GM19193 (cell line): ENCODE results near the gene IQSEC1.

ENCODE experiments used
- POLR2A ChIP-seq: IDR thresholded peaks from 4 replicates; pipeline ENCODE4 v1.6.1; 2011; ENCODE audit not compliant: insufficient read depth, insufficient read length; ENCODE audit errors: extremely low read depth

Gene IQSEC1

DNA sequence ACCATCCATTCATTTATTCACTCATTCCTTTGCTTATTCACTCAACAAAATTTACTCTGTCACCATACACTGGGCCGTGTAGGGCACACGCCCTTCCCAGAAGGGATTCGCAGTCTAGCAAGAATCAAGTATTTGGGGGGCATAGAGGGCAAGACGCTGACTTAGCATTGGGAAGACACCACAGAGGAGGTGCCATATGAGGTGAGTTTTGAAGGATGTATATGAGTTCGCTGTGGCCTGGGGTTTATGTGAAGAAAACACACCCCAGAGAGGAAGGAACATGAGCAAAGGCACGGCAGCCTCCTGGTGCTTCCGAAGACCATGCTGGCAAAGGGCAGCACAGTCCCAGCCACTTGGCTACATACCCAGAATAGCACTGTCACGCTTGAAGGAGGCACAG lies 23.1 kb upstream of the IQSEC1 start:
- TF ChIP-seq POLR2A, result no peak

DNA sequence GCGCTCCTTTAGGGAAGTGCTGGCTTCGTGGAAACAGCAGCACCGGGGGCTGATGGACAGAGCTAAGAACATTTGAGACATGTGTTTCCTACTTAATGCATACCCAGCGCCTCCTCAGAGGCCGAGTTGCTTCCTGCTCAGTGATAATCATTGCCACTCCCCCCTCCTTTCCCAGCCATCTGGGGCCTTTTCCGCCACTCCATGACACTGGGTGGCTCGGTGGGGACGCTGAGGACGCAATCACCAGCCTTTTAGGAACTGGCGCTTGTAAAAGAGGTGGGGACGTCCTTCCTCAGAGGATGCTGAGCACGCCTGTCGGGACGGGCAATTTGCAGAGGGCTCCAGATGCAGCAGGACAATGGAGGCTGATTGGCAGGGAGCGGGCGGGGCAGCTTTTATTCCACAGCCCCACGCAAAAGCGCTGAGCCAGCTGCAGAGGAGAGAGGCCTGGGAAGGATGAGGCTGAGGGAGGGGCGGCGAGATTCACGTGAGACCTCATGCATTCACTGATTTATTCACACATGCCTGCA lies 22.2 kb upstream of the IQSEC1 start:
- TF ChIP-seq POLR2A, result no peak

DNA sequence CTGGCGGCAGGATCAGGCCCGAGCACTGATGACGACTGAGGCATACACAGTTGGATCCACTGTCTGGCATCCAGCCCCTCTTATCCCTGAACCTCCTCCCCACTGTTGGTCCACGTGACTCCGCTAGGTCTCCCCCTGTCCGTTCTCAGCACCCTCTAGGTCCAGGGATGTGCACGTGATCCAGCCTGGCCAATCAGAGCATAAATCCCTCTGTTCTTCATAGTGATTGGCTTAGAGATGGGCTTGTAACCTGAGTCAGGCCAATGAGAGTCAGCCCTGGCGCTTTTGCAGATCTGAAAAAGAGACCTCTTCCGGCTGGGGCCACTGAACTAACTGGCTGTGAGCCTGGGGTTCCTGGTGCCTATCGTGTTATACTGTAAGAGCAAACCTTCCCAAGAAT lies 20.5 kb upstream of the IQSEC1 start:
- TF ChIP-seq POLR2A, result no peak

DNA sequence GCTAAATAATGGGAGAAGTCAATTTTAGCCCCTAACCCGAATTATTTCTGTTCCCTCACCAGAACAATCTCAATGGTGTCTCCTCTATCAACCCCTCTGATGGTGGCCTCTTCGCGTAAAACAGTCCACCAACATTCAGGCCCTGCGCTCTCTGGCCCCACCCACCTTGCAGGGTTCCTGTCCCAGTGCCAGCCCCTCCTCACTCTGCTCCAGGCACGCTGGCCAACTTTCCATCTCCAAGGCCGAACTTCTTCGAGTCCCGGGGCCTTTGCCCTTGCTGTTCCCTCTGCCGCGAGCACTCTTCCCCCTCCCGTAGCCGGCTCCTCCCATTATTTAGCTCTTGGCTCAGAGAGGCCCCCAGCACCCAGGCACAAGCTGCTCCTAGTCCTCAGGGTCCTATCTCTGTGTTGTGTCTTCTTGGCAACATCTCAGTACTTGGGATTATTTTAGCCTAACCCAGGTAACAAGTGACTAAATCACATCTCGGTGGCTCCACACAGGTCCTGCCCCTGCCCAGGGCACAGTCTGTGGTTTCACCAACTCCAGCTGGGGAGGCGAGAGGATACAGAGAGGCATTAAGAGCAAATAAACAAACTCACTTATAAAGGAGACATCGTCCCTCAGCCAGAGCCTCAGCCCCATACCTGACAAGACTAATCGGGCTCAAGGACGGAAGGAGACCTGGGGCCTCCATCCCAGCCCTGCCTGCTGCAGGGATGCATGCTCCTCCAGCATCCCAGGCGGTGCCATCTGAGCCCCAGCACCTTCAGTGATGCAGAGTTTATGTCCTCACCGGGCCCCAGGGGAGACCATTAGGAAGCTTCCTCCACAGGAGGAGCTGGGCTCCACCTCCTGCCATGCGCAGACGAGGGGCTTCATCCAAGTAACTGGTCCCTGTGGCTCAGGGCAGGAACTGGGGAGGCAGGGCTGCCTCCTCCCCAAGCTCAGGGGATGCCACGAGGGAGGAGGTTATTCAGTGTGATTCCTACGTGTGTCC lies 19.7 kb upstream of the IQSEC1 start:
- no peak for TF ChIP-seq POLR2A

DNA sequence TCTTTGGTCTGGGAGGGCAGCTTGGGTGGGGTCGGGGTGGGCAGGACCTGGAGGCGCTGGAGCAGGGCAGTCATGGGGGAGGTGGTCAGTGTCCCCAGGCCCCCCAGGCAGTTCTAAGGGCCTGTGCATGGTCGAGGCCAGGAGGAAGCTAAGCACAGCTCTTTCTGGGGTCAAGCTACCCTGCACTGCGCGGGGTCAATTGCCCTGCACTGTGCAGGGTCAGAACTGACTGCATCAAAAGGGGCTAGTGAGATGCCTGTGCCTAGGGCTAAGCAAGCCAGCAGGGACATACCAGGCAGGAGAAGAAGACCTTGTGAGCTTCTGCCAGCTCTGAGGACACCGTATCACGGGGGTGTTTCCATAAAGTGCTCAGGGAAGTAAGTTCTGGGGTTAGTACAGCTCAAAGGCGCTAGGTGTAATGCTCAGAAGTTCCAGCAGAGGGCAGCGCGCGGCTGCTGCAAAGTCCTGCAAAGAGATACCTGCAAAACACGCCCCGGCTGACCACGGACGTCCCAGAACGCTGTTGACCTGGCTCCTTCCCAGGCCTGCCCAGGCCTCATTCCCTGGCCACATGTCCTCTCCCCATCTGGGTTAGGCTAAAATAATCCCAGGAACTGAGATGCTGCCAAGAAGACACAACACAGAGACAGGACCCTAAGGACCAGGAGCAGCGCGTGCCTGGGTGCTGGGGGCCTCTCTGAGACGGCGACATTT lies 18.8 kb upstream of the IQSEC1 start:
- TF ChIP-seq POLR2A, result no peak

DNA sequence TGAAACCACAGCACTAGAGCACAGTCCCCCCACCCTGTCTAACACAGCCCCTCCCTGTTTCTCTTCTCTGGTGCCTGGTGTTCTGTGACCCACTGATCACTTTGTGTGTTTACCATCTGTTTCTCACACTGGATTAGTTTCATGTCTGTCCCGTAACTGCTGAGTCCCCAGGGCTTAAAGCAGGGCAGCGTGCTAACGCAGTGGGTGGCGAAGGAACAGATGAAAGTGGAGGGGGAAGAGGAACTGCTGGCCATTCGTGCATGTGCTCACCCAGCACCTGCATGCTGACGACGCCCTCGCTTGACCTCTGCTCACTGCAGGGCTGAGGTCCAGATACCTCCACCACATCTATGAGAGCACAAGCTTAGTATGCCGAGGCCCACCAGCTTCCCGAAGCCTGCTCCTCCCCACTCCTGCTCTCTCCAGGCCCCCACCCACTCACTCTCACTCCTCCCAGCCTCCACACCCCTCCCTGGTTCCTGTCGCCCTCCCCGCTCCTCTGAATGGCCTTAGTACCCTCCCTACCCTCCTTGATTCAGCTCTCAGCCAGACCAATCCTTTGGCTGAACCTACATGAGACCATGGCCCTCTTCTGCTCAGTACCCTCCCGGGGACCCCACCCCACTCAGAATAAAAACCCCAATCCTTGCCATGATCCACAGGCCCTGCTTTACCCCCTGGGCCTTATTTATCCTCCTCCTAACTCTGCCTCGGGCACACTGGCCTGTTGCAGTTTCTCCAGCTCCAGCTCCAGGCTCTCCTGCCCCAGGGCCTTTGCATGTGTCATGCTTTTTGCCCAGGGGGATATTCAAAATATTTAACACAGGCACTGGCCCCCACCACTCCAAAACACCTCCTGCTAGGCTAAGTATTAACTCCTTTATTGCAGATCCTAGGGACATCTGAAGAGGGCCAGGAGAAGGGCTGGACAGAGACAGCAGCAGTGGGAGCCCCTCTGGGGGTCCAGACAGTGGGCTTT lies 15.1 kb upstream of the IQSEC1 start:
- no peak for TF ChIP-seq POLR2A

DNA sequence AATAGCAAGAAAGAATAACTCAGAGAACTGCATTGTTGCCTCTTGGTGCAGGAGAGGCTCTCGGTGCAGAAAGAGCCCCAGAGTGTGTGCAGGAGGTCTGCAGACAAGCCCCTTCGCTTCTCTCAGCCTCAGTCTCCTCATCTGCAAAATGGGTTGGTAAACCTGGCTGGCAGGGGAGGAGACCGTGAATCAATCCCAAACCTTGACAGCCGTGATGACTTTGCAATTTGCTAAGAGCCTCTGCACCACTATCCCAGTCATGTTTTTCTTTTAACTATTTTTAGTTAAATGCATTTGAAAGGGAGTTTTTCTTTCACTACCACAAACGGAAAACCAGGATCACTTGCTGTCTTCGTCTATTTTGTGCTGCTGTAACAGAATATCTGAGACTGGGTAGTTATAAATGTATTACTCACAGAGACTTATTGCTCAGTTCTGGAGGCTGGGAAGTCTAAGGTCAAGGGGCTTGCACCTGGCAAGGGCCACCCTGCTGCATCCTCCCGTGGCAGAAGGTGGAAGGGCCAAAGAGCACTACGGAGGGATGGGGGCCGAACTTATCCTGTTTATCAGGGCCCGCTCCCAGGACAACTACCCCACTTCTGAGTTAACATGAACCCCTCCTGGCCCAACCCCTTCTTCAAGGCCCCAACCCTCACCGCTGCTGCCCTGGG lies 14.2 kb upstream of the IQSEC1 start:
- no peak for TF ChIP-seq POLR2A

DNA sequence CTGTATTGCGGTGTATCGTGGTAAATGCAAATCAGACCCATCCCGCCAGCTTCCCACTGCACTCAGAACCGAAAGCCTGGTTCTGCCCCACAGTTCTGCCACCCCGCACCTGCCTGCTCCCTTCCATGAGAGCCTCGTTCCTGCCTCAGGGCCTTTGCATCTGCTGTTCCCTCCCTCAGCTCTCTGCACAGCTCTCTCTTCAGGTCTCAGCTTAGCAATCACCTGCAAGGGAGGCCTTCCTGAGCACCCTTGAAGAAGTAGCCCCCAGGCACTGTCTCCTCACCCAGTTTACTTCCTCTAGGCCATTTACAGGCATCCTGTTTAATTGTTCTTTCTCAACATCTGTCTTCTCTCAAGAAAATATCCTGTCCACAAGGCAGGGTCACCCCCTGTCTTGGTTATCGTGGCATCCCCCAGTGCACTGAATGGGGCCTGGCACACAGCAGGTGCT lies 13.3 kb upstream of the IQSEC1 start:
- TF ChIP-seq POLR2A, result no peak

DNA sequence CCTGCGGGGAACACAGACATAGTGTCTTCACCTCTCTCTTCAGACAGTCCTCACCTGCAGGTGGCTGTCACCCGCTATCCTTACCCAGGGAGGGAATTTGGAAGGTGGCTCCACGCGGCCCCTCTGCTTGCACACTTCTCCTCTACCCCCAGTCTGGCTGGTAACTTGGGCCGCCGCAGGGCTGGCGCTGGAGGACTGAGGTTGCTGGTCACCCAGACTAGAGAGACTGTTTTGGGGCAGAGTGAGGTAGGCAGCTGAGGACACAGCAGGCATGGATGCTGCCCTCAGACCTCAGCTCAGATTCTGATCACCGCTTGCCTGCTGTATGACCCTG lies 12.6 kb upstream of the IQSEC1 start:
- TF ChIP-seq POLR2A, result no peak

DNA sequence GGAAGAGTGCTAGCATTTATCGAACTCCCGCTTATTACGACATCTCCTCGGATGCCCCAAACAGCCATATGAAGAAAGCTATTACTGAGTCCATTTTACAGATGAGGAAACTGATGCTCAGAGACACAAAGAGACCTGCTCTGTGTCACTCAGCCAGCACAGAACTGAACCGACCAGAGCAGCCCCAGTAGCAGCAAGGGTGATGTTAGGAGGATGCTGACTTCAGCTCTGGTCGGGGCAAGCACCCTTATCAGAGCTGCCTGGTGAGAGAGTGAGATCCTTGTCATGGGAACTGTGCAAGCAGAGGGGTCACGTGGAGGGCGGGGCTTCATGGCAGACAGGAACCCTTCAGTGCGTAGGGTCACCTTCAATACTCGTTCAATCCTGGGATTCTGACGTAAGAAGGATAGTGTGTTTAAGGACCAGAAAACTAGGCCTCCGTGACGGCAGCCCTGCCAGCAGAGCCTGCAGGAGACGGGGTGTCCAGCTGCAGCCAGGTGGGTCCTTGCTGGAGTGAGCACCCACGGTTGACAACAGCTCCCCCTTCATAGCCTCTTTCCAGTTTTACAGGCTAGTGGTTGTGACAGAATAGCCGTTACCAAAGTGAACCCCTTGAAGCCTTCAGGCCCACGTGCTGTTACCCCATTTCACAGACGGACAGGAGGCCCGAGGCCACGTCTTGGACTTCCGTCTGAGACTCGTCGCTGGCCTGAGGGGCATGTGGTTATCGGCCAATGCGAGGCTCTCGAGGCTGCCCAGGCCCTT lies 12.0 kb upstream of the IQSEC1 start:
- TF ChIP-seq POLR2A, result no peak

DNA sequence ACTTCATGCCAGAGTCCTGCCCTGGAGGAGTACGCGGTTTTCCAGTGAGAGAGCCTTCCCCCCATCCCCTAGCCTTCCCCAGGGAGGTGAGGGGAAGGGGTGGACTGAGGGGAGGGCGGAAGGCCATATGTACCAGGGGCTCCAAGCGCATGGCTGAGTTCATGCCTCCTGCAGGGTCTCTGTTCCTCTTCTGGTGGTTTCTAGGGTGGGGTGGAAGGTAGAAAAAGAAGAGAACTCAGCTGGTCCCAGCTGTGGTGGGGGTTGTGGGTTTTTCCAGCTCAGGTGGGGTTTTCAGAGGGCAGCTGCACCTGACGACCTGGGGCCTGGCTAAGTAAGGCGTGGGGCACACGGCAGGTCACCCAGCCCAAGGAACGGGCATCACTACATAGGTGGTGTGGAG lies 10.7 kb upstream of the IQSEC1 start:
- no peak for TF ChIP-seq POLR2A

DNA sequence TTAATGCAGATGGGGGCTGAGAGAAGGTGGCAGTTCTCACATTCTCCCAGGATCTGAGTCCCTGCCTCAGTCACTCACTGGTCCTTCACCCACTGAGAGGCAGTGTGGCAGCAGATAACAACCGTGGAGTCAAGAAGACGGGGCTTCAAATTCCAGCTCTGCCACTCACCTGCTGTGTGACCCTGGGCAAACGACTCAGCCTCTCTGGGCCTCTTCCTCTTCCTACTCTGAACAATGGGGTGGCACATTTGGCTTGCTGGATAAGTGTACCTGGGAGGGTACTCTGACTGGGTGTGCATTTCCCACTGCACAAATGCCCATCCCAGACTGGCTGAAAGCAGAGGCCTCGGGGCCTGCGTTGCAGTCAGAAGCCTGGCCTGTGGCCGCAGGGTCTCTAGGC lies 10.0 kb upstream of the IQSEC1 start:
- TF ChIP-seq POLR2A, result no peak

DNA sequence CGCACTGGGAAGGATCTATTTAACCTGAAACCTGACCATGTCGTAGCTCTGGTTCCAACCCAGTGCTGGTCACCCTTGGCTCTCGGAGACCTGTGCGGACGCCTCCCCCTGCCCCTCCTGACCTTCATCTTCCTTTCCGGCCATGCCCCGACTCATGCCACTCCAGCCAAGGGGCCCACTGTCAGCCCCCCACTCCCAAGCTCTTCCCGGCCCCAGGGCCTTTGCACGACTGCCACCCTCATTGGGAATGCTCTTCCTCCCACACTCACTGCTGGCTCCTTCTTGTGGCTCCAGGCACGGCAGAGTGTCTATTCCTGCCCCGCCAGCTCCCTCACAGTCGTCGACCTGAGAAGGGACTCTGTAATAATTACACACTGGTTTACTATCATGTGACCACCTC lies 9.4 kb upstream of the IQSEC1 start:
- TF ChIP-seq POLR2A, result no peak

DNA sequence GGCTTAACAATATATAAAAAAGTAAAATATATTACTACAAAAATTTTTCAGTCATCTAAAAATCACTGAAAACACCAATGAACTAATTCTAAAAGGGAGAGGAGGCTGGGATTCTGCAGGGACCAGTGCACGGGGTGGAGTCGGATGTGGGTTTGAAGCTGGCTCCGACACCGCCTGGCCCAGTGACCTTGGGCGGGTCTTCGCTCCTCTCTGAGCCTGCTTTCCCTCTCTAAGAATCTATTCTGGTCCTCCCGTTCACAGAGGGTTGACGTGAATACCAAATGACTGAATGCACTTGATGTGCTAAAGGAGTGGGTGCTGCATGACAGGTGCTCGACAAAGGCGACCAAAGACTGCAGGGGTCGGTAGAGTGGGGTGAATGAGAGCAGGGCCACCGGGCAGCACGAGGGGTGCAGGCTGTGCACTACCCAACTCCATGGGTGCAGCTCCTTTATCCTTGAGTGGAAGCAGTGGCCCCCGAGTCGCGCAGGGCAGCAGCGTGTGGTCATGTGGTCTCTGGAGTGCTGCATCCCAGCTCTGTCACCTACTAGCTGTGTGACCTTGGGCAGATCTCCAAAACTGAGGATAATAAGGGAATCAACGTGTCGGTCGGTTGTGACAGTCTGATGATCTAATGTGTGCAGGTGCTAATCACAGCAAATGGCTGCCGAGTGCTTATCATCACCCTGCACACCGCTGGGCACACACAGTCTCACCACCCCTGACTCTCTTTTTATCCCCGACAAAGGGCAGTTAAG lies 8.6 kb upstream of the IQSEC1 start:
- TF ChIP-seq POLR2A, result no peak
